GM21526 (cell line): ENCODE data around the gene GRK5.

Experiments used
- ATAC-seq: cut with Tn5 transposase; IDR thresholded peaks from one replicate; pipeline ENCODE4 v1.9.1; 2021; ENCODE audit warnings: moderate library complexity; ENCODE audit not compliant: unreplicated experiment, low FRiP score

The GRK5 gene

GRCh38 chr10:119393845-119394244, 186.5 kb downstream of the GRK5 start:
- ATAC-seq = no peak

- no peak for ATAC-seq
Observed at GRCh38 chr10:119394657-119395279, 187.4 kb downstream of the GRK5 start.

GRCh38 chr10:119395280-119396007, 188.1 kb downstream of the GRK5 start:
- ATAC-seq = no peak

- ATAC-seq = no peak
Observed at GRCh38 chr10:119396008-119396708, 188.8 kb downstream of the GRK5 start.

GRCh38 chr10:119396709-119397071, 189.3 kb downstream of the GRK5 start:
- ATAC-seq = no peak

- no peak for ATAC-seq
Observed at GRCh38 chr10:119397416-119397815, 190.0 kb downstream of the GRK5 start.

- no peak for ATAC-seq
Observed at GRCh38 chr10:119398996-119399395, 191.6 kb downstream of the GRK5 start.

GRCh38 chr10:119399466-119399865, 192.1 kb downstream of the GRK5 start:
- ATAC-seq = no peak

GRCh38 chr10:119401671-119402395, 194.5 kb downstream of the GRK5 start:
- no peak for ATAC-seq

- no peak for ATAC-seq
Observed at GRCh38 chr10:119403921-119404320, 196.6 kb downstream of the GRK5 start.

- no peak for ATAC-seq
Observed at GRCh38 chr10:119404719-119405519, 197.5 kb downstream of the GRK5 start.

GRCh38 chr10:119405520-119405807, 198.1 kb downstream of the GRK5 start:
- no peak for ATAC-seq

GRCh38 chr10:119406137-119406536, 198.8 kb downstream of the GRK5 start:
- ATAC-seq = no peak

- ATAC-seq = no peak
Observed at GRCh38 chr10:119406601-119407253, 199.4 kb downstream of the GRK5 start.

GRCh38 chr10:119407254-119407777, 199.9 kb downstream of the GRK5 start:
- no peak for ATAC-seq

- no peak for ATAC-seq
Observed at GRCh38 chr10:119408072-119408471, 200.7 kb downstream of the GRK5 start.

- ATAC-seq = no peak
Observed at GRCh38 chr10:119408969-119409371, 201.6 kb downstream of the GRK5 start.

GRCh38 chr10:119409385-119409784, 202.0 kb downstream of the GRK5 start:
- no peak for ATAC-seq

- ATAC-seq = no peak
Observed at GRCh38 chr10:119409906-119410305, 202.5 kb downstream of the GRK5 start.
